ENCODE results near the gene RXRA.

The RXRA gene

GRCh38 chr9:134339183-134339806, 13.0 kb downstream of the RXRA start:
- no peak for DNase-seq

GRCh38 chr9:134340475-134341160, 14.4 kb downstream of the RXRA start:
- no peak for DNase-seq

GRCh38 chr9:134341306-134341705, 15.1 kb downstream of the RXRA start:
- no peak for DNase-seq

GRCh38 chr9:134341929-134342745, 15.9 kb downstream of the RXRA start:
- DNase-seq, result no peak

GRCh38 chr9:134342746-134343115, 16.5 kb downstream of the RXRA start:
- DNase-seq, result no peak

GRCh38 chr9:134343637-134344036, 17.4 kb downstream of the RXRA start:
- DNase-seq, result no peak

GRCh38 chr9:134344068-134344799, 18.0 kb downstream of the RXRA start:
- no peak for DNase-seq

GRCh38 chr9:134344800-134345310, 18.6 kb downstream of the RXRA start:
- no peak for DNase-seq

GRCh38 chr9:134345737-134346136, 19.5 kb downstream of the RXRA start:
- DNase-seq, result no peak

GRCh38 chr9:134346151-134346550, 19.9 kb downstream of the RXRA start:
- no peak for DNase-seq

GRCh38 chr9:134346840-134347583, 20.8 kb downstream of the RXRA start:
- DNase-seq, result no peak

GRCh38 chr9:134347996-134348395, 21.7 kb downstream of the RXRA start:
- DNase-seq, result no peak

- no peak for DNase-seq
Measured at GRCh38 chr9:134348404-134349155, 22.3 kb downstream of the RXRA start.

GRCh38 chr9:134349936-134350335, 23.7 kb downstream of the RXRA start:
- DNase-seq, result no peak

- DNase-seq, result no peak
Measured at GRCh38 chr9:134350416-134350994, 24.2 kb downstream of the RXRA start.

GRCh38 chr9:134351606-134352176, 25.4 kb downstream of the RXRA start:
- DNase-seq, result no peak

GRCh38 chr9:134352247-134352933, 26.1 kb downstream of the RXRA start:
- no peak for DNase-seq

- DNase-seq, result no peak
Measured at GRCh38 chr9:134353539-134353938, 27.3 kb downstream of the RXRA start.

GRCh38 chr9:134355158-134355557, 28.9 kb downstream of the RXRA start:
- no peak for DNase-seq
